GM18498 (cell line): ENCODE results near the gene VAMP2.

Experiments
- ATAC-seq: cut with Tn5 transposase; IDR thresholded peaks from one replicate; pipeline ENCODE4 v1.9.1; 2021; ENCODE audit warnings: mild to moderate bottlenecking, moderate library complexity; ENCODE audit not compliant: unreplicated experiment

Gene VAMP2

DNA sequence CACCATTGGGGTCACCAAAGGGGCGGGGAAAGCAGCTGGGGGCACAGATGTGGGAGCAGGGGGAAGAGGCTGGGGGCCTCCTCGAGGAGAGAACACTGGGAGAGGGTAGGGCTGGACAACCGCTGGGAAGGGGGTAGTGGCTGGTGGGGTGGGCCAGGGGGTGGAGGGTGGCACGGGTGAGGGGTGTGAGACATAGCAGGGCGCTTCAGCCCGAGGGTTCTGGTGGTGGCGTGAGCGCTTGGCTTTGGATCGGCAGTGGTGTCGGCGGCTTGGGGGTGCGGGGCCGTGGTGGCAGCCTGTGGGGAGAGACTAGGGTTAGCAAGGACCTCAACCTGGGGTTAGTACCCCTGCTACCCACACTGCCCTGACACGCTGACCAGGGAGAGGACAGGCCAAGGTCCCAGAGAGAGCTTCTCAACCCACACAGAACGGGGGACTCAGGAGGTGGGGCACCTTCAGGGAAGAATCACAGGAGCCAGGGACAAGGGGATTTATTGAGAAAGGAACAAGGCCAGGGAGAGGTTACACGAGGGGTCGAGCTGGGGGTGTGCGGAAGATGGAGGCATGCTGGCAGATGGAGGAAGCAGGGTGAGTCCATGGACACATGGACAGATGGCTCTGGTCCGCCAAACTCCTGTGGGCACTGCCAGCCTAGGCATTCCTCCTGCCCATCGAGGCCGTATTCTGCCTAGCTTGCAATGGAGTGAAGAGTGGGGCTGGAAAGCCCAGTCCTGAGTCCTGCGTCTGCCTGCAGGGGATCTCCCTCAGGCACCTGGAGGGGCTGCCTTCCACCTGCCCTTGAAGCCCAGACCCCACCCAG, 19.0 kb downstream of the VAMP2 start:
- ATAC-seq: no peak

DNA sequence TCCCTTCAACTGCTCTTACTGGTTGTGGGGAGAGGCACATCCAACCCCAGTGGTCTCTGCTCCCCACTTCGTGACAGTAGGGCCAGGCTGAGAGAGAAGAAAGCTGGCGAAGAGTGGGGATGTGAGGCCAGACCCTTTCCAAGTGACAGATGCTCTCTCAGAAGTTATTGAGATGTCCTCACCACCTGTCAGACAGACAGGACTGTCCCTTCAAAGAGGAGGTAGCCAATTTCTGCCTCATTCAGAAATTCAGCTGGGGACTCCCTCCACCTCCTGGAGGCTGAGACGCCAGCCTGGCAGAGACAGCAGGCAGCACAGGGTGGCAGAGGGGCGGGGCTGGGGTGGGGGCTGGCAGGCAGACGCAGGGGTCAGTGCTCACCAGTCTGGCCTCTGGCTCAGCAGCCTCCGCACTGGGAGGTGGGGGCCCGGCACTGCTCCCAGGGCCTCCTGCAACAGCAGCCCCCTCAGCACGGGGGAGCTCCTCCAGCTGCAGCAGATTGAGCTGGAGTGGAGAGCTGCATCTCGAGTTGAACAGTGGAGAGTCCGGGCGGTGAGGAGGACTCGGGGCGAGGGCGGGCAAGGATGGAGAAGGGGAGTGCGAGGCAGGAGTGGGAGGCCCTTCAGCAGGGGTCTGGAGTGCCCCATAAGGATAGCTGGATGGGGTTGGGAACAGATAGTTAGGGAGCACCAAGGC, 19.7 kb downstream of the VAMP2 start:
- no peak for ATAC-seq

DNA sequence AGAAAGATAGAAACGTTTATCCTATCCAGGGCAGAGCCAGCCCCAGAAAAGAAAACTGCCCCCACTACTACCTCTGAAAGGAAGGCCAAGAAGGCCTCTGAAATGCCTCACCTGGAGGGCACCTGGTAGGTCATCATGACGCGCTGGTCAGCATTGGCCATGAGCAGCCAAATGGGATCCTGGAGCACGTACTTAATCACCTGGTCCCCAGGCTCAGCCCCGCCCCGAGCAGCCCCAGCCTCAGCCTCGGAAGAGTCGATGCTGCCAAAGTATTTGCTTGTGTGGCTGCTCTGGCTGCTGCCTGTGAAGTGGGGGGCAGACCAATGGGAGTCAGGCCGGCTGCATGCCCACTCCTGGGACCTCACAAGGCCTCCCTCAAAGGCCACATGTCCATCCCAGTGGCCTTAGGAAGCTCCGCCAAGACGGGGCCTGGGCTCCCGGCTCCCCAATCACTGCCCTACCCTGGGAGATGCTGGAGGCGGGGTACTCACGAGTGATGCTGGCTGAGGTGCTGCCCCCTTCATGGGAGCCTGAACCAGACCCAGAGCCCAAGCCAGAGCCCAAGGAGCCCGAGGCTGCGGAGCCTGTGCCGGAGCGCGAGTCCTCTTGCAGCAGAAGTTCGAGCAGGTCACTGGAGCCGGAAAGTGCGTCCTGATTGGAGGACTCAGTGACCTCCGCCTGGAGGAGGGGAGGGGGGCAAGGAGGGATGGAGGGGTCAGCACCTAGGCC, 20.4 kb downstream of the VAMP2 start:
- no peak for ATAC-seq

- no peak for ATAC-seq
Measured at GRCh38 chr17:8141741-8142140, 21.0 kb downstream of the VAMP2 start.

DNA sequence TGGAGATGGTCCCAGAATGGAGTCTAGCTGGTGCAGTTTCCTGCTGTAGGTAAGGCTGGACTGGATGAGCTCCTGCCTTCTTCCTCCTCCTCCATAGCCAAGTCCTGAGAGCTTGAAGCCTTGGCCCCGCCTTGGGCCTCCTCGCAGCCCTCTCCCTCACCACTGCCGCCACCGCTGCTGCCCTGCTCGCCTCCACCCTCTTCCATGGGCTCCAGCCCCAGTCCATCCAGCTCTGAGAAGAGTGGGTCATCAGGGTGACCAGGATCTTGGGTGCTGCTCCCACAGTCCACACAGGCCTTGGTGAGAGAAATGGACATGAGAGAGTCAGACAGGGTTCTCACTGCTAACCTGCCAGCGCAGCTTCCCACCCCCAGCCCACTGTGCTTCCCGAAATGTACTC, 21.7 kb downstream of the VAMP2 start:
- ATAC-seq: no peak

DNA sequence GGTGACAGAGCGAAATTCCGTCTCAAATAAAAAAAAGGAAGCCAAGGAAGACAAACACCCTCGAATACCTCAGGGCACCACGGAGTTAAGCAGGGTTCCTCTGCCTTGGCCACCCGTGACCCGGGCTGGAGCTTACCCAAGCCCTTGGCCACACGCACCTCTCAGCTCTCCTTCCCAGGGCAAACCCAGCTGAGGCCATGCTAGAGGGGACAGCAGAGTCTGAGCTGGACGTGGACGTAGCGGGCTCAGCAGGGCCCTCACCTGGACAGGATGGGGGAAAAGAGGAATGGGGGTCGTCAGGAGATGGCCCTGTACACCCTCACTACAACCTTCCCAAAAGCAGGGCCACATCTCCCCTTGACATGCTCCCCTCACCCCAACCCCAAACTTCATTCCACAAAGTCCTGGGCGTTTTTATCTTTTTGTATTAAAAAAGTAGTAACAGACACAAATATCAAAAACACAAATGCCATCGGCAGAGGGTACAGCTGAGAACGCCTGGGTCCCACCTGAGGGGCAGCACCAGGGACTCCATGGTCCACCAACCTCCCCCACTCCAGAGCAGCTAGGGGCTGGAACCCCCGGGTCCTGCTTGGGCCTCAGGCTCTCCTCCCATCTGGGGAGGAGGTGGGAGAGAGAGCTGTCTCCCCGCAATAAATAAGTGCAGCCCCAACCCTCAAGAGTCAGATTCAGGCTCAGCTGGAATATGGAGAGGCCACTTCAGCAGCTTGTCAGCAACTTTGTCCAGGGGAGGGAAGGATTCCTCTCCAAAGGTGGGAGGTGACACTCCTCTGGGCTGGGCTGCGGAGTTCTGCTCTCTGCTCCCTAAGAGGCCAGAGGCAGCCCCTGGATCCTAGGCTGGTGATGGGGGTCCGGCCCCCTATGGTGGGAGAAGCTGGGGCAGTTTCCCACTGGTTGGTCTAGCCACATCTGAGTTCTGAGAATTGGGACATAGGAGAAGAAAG, 22.4 kb downstream of the VAMP2 start:
- ATAC-seq: no peak

DNA sequence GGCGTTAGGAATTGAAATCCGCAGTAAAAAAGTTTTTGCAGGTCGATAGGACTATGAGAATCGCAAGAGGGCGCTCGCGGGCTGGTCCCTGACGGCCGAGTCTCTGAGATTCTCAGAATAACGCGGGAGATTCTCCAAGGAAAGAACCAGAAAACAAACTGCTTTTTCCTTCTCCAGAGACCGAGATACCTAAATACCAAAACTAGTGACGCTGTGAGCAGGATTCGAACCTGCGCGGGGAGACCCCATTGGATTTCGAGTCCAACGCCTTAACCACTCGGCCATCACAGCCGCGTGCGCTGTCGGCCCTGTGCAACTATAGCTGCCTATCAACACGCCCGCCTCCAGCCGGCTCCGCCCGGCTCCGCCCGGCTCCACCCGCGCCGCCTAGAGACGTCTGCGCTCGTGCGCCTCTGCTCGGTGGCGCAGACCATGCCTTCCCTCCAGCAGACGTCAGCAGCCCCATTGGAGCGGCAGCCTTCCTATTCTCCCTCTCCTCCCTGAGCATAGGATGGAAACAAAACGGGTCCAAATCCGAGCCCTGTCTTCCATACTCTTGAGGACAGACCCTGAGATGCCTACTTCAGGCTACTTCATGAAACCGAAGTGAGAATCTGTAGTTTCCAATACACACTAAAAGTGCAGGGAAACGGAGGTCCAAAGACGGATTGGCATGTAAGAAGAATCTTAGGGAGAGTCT, 23.9 kb downstream of the VAMP2 start:
- ATAC-seq: peak; percentile 85

GRCh38 chr17:8138374-8138671, 24.4 kb downstream of the VAMP2 start:
- no peak for ATAC-seq

GRCh38 chr17:8137645-8138373, 24.9 kb downstream of the VAMP2 start:
- no peak for ATAC-seq

DNA sequence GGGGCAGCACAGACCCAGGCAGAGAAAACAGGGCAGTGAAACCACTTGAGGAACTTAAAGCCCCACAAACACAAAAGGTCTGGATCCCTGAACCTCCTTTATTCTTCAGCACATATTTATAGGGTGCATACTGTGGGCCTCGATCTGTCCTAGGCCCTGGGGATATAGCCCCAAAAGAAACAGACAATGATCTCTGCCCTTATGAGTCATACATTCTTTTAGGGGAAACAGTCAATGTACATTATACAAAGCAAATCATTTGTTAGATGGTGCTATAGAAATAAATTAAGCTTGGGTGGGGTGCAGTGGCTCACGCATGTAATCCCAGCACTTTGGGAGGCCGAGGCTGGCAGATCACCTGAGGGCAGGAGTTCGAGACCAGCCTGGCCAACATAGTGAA, 28.8 kb downstream of the VAMP2 start:
- no peak for ATAC-seq

DNA sequence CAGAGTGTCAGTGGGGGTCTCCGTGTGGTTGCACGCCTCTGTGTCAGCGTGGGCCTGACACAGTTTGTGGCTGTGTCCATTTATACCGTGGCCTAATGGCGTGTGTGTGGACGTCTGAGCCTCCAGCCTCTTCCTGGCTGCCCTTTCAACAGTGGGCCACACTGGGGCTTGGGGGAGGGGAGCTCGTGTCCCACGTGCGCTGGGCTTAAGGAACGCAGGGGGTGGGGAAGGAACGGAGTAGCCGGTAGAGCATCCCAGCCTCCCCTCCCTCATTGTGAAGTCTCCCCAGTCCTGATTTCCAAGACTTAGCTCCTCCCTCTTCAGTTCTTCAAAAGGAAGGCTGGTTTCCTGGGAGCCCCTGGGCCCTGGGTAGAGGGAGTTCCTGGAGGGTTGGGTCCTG, 29.3 kb downstream of the VAMP2 start:
- ATAC-seq: no peak

DNA sequence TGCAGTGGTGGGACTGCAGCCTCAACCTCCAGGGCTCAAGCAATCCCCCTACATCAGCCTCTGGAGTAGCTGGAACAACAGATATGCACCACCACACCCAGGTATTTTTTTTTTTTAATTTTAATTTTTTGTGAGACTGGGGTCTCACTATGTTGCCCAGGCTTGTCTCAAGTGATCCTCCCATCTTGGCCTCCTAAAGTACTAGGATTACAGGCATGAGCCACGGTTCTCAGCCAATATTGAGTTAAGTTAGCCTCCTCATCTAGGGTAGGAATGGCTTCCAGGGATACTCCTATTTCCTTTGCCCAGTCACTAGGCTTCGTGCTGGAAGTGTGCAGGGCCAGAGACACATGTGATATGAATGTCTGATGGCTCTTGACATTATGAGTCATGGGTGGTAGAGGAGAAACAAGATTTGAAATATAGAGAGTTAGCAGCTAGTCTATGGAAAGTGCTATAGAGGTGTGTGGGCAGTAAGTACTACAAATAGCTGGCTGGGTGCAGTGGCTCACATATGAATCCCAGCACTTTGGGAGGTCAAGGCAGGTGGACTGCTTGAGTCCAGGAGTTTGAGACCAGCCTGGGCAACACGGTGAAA, 30.8 kb downstream of the VAMP2 start:
- no peak for ATAC-seq

DNA sequence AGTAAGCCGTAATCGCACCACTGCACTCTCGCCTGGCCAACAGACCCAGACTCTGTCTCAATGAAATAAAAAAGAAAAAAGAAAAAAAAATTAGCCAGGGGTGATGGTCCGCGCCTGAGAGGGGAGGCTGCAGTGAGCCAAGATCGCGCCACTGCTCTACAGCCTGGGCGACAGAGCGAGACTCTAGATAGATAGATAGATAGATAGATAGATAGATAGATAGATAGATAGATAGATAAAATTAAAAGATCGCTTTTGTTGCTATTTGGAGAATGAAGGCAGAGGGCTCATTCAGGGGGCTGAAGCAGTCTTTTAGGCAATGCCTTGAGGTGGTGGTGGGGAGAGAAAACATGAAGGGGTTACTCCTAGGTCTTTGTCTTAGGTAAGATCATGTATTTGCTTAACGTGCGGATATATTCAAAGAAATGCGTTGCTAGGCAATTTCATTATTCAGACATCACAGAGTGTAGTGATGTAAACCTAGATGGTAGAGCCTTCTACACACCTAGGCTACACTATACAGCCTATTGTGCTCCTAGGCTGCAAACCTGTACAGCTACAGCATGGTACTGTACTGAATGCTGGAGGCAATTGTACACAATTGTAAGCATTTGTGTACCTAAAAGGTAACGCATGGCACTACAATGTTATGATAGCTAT, 34.5 kb downstream of the VAMP2 start:
- no peak for ATAC-seq

DNA sequence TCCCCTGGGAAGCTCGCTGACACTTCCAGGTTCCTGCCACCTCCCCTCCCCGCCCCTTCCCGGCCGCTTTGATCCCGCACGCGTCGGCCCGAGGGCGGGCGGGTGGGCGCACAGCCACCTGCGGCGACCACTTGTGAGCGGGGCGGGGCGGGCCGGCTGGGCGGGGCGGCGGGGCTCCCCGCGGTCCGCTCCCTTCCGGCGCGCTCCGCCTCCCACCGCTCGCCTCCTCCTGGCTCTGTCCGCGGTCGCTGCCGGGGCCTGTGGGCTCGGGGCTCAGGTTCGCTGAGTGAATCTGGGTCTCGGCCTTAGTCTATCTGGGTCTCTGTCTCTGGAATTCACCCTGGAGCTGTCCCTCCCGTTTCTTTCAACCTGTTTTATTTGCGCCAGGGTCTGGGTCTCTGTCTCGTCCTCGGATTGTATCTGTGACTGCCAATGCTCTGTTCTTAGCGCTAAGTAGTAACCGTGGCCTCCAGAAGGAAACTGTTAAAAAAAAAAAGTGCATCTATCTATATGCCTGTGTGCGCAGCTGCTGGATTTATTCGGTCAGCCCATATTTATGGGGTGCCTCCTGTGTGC, 36.2 kb downstream of the VAMP2 start:
- peak; percentile 26 for ATAC-seq

GRCh38 chr17:8125947-8126490, 36.7 kb downstream of the VAMP2 start:
- no peak for ATAC-seq

DNA sequence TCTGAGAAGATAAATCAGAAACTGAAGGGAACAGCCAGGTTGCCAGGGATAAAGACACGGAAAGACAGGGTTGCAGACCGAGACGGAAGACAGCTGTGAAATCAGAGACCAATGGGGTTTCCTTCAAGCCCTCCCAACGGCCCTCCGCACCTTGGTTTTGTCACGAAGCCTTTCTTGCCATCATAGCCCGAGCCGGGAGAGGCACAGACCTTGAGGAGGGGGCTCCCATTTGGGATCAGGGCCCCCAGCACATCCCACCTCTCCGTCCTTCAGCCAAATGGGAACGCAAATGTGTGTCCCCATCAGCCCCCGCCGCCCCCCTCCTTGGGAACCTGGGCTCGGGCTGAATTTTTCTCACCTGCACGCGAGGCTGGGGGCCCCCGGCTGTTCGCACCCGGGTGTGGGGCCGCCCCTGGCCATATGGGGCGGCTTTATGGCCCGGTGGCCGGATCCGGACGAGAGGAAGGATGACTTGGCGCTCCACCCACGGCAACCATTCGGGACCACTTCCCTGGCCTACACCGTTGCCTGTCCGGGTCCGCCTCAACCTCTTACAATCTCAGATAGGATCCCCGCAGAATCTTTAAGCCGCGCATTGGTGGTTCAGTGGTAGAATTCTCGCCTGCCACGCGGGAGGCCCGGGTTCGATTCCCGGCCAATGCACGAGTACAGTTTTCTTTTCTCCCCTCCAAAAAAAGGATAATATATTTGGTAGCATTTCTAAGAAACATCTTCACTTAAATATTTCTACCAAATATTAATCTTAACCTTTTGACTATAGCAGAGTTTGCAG, 37.4 kb downstream of the VAMP2 start:
- no peak for ATAC-seq
